Activated naive CD8-positive, alpha-beta T cell treated with anti-CD3 and anti-CD28 coated beads, Interleukin-2, amount 50 U/mL, for 16 hours (primary cell): ENCODE data around the gene ZNRF1.

ENCODE experiments used
- DNase-seq: peaks from one replicate; pipeline ENCODE4 v3.0.0-alpha.2; 2020; ENCODE audit warnings: low read depth, low spot score

The ZNRF1 gene

GRCh38 chr16:75096656-75097055 lies 97.8 kb downstream of the ZNRF1 start:
- no peak for DNase-seq

- no peak for DNase-seq
These were observed 98.5 kb downstream of the ZNRF1 start for GRCh38 chr16:75097191-75097761.

- peak; percentile 30 for DNase-seq
These were observed 99.4 kb downstream of the ZNRF1 start for GRCh38 chr16:75097941-75098901.

- DNase-seq = no peak
These were observed 100.3 kb downstream of the ZNRF1 start for GRCh38 chr16:75099075-75099667.

DNA sequence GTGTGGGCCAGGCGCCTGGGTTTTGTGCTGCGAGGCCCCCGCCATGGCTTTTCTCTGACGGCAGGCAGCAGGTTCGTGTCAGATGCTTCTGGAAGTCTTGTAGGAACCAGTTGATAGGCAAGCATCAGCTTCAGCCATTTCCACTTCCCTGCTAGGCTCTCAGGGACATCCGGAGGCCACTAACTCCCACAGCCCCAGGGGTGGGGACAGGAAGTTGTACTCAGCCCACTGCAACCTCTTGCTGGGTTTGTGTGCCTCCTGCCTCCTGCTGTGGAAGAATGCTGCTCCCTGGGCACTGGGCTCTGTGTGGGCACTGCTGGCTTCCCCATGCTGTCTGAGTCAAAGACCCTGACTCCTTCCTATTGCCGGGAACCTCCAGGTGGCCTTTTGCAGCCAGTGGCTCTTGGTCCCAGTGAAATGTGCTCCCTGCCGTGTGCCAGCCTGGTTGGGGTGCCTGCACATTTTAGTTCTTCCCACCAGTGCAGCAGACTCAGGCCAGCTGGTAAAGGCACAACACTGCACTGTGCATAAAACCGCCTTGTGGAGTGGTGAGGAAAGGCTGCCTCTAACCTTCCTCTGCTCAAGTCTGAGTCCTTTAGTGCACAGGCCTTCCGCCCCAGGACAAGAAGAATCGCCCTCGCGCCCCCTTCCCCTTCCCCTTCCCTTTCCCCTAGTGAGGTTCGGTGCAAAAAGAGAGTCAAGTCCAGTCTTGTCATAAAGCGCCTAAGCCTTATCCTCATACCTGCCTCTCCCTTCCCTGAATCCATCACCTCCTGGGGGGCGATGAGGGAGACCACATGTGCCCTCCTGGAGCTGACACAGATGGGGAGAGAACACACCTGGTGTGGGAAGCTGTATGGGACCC lies 101.1 kb downstream of the ZNRF1 start:
- no peak for DNase-seq

- DNase-seq = no peak
These were observed 101.8 kb downstream of the ZNRF1 start for GRCh38 chr16:75100603-75100990.

DNA sequence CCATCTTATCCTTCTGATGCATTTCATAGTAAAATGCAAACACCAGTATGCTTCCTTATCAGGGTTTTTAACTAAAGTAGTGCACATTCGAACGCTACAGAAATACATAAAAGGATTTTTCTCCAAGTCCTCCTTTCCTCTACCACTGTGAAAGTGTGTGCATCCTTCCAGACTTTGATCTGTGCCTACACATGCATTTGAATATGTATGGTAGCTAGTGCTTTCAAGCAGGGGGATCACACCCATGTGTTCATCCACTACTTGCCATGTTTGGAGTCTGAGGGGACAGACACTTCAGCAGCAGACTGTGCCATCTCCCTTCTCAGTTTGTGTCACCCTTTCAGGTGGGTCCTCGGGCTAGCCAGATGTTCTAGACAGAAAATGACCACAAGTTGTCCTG lies 102.8 kb downstream of the ZNRF1 start:
- DNase-seq = no peak

DNA sequence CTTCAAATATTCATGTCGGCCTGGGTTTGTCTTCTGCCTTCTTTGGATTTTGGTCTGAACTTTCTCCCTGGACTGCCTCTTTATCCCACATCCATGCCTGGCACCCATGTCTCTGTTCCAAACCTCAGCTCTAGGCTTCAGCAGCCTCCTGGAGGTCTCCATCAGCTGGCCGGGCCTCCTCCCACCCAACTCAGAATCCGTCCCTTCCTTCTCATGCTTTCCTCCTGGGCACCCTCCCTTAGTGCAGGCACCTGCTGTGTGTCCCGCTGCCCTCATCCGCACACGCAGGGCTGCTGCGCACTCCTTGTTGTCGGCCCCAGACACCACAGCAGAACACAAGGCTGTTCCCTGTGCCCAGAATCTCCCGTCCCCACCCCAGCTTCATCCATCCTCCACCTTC lies 103.8 kb downstream of the ZNRF1 start:
- DNase-seq = no peak

DNA sequence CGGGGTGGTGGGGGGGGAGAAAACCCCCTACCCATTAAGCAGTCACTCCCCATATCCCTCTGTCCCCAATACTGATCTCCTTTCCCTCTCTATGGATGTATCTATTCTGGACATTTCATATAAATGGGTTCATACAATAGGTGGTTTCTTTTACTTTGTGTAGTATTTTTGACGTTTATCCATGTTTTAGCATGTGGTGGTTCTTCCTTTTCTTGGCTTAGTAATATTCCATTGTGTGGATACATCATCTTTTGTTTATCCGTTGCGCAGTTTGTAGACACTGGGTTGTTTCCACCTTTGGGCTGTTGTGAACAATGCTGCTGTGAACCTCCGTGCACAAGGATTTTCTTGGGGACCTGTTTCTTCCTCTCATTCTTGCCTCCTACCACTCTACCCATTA lies 105.2 kb downstream of the ZNRF1 start:
- no peak for DNase-seq

GRCh38 chr16:75104836-75105235 lies 106.0 kb downstream of the ZNRF1 start:
- DNase-seq = no peak

- no peak for DNase-seq
These were observed 106.7 kb downstream of the ZNRF1 start for GRCh38 chr16:75105306-75106061.

DNA sequence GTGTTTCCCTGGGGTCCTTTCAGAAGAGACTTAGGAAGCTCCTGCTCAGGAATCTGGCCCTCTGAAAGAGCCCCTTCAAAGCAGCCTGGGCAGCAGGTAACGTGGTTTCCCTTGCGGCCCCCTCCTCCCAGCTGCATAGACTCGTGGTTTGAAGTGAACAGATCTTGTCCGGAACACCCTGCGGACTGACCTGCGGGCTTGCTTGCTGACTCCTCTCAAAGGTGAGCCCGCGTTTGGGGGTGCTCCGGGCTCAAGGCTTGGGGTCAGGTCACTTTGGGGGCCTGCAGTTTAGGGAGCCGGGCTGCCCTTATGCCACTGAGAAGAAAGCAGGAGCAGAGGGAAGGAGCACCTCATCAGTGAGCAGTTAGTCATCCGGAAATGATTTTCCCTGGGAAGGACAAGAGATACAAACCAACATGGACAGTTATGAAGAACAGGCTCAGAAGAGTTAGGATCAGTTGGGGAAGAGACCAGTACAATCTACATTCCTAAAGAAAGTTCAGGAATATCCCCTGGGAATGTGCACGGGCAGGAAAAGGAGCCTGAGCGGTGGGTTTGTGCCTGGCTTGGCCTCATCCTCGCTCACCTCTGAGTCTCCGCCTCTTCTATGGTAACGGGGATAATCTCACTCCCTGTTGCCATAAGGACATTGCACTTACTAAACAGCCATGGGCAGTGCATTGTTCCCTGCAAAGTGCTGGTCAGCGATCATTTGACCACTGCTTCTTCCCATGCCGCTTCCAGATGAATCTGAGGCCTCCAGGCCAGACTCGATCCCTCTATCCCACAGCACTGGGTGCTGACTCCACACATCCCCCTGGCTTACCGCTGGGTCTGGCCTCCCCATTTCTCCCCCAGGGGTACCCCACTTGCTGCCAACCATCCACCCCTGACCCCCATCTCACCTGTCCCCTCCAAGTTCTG lies 107.8 kb downstream of the ZNRF1 start:
- no peak for DNase-seq

DNA sequence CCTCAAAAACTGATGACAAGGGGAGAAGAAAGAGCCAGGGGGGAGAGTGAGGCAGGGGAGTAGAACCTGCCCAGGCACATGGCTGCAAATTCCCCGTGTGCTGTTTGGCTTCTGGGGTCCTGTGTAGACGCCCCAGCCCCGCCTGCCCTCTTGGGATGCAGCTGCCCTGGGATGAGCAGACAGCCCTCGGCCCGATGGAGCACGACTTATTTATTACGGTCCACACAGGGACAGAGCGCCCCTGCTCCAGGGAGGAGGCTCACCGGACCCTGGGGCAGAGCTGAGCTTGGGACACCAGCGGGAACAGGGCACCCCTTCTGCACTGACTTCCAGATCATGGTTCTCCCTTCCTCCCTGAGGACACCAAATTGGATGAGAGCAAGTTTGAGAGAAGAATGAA lies 108.7 kb downstream of the ZNRF1 start:
- no peak for DNase-seq

DNA sequence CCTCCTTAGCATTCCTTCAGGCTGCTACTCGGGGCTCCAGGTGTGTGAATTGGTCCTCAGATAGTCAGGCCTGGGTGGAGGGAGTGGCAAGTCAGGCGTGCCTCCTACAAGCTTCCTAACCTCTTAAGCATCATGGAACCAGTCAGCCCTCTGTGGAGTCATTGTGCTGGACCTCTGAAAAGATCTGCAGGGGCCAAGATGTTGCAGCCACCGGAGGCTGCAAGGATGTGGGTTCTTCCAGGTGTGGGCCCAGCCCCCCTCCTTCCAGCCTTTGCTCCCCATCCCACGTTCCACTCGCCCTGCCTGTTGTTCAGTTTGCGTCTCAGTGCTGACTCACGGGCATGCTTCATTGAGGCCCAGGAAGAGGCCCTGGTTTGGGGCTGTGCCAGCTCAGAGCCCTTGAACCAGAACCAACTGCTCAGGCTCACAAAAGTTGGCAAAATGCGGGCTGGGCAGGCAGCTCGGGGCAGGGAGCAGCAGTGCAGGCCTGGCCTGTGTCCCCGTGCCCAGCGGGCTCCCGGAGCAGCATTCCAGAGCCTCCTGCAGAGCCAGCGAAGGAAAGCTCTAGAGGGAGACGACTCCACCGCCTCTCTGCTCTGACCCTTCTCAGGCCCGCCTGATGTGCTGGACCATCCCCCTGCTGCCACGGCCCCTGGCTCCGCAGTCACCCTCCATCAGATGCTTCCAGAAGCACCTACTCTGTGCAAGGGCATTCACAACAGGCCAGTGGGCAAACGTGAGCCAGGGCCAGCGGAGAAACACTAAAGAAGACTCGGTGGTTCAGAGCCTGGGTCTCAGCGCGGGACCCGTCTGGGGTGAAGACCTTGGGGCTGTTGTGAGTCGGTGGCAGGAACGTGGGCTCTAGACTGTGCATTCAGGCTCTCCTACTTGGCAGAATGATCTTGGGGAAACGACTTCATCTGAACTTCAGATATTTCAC lies 110.2 kb downstream of the ZNRF1 start:
- peak; percentile 23 for DNase-seq

GRCh38 chr16:75109732-75110243 lies 111.0 kb downstream of the ZNRF1 start:
- no peak for DNase-seq

GRCh38 chr16:75110637-75111513 lies 112.1 kb downstream of the ZNRF1 start:
- peak; percentile 51 for DNase-seq

DNA sequence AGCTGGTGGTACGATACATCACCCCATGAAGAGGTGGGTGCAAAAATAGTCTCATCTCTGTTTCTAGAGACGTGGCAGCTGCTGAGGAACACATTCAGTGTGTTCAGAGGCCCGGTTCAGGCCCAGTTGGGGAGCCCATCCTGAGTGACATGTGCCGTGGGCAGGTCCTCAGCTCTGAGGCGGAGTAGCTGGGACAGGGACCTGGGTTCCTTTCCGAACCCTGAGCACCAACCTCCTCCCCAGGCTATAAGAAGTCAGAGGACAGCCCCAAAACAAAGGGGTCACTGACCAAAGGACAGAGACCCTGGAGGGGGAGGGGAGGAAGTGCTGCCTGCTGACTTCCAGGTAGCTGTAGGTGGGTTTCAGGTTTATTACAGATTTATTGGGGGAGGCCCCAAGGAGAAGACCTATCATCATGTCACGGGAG lies 112.7 kb downstream of the ZNRF1 start:
- DNase-seq = no peak
